CD4-positive, alpha-beta T cell treated with Interleukin-17A for 1 hour (primary cell): ENCODE data around the gene GSTA2.
"Not testable (repeated sequence)": the region's sequence is repeated elsewhere in the genome, so short reads cannot be mapped to it uniquely, and the experiment has no call there.

Experiments used
- DNase-seq: peaks from one replicate; pipeline ENCODE4 v3.0.0-alpha.2; 2020

GSTA2 gene

DNA sequence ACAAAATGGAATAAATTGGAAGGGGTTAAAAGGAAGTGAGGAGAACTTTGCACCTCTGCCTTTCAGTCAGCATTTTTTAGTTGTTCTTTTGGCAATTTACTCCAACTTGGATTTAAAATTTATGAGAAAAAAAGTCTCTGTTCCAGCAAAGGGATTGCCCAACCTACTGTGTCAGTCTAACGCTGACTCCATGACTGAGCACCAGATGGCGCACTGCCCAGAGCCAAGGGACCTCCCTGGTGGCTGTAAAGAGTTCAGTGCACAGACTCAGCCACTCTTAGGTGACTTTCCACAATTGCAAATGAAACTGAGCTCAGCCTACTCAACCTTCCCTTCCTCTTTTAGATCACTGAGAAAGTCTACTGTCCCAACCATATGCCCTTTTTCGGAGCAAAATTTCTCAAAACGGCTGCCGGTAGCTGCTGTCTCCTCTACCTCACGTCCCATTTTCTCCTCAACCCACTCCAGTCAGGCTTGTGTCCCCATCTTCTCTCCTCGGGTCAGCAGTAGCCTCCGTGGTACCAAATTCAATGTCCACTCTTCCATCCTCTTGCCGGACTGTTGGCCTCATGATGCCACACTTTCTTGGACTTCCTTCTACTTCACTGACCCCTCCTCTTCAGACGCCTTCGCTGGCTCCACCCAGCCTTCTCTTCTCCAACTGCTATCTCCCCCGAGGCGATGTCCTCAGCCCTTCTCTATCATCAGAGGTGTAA, 38.7 kb downstream of the GSTA2 start:
- DNase-seq: peak; percentile 40

DNA sequence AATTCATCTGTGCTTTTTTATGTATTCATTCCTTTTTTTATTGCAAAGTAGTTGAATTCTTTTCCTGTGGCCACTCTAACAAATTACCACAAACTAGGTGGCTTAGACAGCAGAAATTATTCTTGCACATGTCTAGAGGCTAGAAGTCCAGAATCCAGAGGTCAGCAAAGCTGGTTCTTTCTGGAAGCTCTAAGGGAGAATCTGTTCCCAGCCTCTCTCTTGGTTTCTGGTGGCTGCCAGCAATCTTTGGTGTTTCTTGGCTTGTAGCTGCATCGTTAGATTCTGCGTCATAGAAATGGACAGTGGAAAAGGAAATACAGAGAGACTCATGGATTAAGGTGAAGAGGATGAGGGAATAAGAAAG, 39.3 kb downstream of the GSTA2 start:
- no peak for DNase-seq

DNA sequence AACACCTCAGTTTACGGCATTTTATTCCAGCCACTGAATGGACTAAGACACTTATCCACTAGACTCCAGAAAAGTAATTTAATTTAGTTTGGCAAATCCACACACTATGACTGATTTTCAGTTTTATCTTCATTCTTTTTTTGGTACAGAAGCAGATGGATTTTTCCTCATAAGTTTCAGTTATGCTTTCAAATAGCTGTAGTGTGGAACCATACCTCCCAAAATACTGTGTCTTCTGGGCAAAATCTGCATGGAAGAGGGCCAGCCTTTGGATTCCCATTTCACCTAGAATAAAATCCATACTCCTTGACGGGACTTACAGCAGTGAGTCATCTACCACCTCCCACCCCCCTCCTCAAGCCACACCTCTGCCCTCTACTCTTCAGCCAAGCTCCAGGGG, 43.0 kb downstream of the GSTA2 start:
- no peak for DNase-seq

DNA sequence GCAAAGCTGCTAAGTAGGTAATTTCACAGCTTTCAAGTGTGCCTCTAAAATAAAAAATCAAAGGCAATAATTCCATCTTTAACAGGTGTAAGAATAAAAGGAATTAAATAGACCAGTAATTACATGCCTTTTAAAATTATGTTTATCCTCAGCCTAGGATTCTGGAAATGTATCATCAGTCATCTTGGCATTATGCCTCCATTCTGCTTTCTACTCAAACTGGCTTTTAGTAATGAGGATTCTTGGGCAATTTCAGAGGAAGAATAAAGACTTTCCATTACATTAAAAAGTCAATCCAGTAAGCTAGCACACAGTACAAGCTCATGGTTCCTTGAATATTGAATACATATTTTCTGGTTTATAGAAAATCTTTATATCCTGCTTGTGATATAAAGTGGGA, 44.7 kb downstream of the GSTA2 start:
- DNase-seq: no peak

- DNase-seq: not testable (repeated sequence)
These were observed 48.5 kb downstream of the GSTA2 start for GRCh38 chr6:52714761-52715160.

DNA sequence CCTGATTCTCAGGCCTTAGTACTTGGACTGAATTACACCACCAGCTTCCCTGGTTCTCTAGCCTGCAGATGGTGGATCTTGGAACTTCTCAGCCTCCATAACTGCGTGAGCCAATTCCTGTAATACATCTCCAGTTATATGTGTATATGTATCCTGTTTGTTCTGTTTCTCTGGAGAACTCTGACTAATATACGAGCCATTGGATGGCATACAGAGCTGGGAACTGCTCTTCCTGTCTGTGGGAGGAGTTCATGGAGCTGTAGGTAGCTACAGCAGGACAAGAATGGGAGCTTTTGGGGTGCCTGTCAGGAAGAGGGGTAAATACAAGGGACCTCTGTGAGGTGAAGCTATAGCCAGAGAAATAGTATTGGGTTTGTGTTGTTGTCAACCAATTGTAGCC, 51.1 kb downstream of the GSTA2 start:
- DNase-seq: no peak

- DNase-seq: no peak
These were observed 55.2 kb downstream of the GSTA2 start for GRCh38 chr6:52707963-52708680.

- DNase-seq: no peak
These were observed 57.3 kb downstream of the GSTA2 start for GRCh38 chr6:52706001-52706400.

- DNase-seq: not testable (repeated sequence)
These were observed 58.3 kb downstream of the GSTA2 start for GRCh38 chr6:52704781-52705502.

GRCh38 chr6:52704060-52704459, 59.2 kb downstream of the GSTA2 start:
- DNase-seq: no peak
